SK-N-SH (cell line): Measurements from ENCODE around the gene ZNF587B. TPM values are rescaled to one million over a fixed set of nuclear protein-coding genes. Genes with fewer than 3 reads are reported as not detected.

ENCODE experiments used
- CTCF ChIA-PET: fragments of 300-600, 350-600 bp; formaldehyde crosslinking; extraction: SDS; loops from one replicate; lab custom pipeline; 2021; lab: Yijun Ruan, JAX
- POLR2A ChIA-PET: fragments of 350-600 bp; sonication (Branson Sonifier 250); formaldehyde crosslinking; extraction: SDS; loops from one replicate; lab custom pipeline; 2020; ENCODE audit warnings: antibody characterized with exemption, inconsistent platforms; lab: Yijun Ruan, JAX
- DNase-seq: peaks from one replicate; pipeline ENCODE4 v3.0.0; 2012
- H2AFZ ChIP-seq: fragments of 200-600 bp; sonication (generic); 2 replicates; pipeline ENCODE4 v1.8.1; 2016; ENCODE audit warnings: antibody characterized with exemption, mild to moderate bottlenecking, low read depth
- H3F3A ChIP-seq: fragments of 200-600 bp; sonication (generic); replicated peaks from 2 replicates; pipeline ENCODE3; 2016; ENCODE audit warnings: antibody characterized with exemption, mild to moderate bottlenecking; ENCODE audit not compliant: insufficient read depth
- H3K27ac ChIP-seq, 2 experiments: fragments of 200-500 bp in 1 of 2; fragments of 200-600 bp in 1 of 2; sonication (Bioruptor generic) in 1 of 2; sonication (generic), shearing (Covaris generic) in 1 of 2; 2 replicates each; pipeline versions ENCODE4 v1.5.1 to v1.6.1; 2014 to 2016; ENCODE audit warnings: low read depth in 2 of 2, inconsistent platforms in 1 of 2, low read length in 1 of 2, mild to moderate bottlenecking in 1 of 2, mixed read lengths in 1 of 2
- H3K27me3 ChIP-seq: fragments of 200-600 bp; sonication (generic), shearing (Covaris generic); 2 replicates; pipeline ENCODE4 v1.6.1; 2016; ENCODE audit warnings: mixed run types; ENCODE audit not compliant: insufficient read depth
- H3K36me3 ChIP-seq, 2 experiments: fragments of 200-500 bp in 1 of 2; fragments of 200-600 bp in 1 of 2; sonication (Bioruptor generic) in 1 of 2; sonication (generic) in 1 of 2; replicated peaks in 1 of 2; 2 replicates each; pipeline versions ENCODE3 to v1.5.1; 2014 to 2016; ENCODE audit warnings: low read length in 1 of 2, mild to moderate bottlenecking in 1 of 2; ENCODE audit not compliant: insufficient read depth in 2 of 2, control insufficient read depth in 1 of 2
- H3K4me1 ChIP-seq, 2 experiments: fragments of 200-500 bp in 1 of 2; fragments of 200-600 bp in 1 of 2; sonication (Bioruptor generic) in 1 of 2; sonication (generic), shearing (Covaris generic) in 1 of 2; 2 replicates each; pipeline versions ENCODE4 v1.5.1 to v1.6.1; 2014 to 2016; ENCODE audit warnings: low read depth in 1 of 2, low read length in 1 of 2, mixed run types in 1 of 2; ENCODE audit not compliant: insufficient read depth in 2 of 2, control insufficient read depth in 1 of 2
- H3K4me2 ChIP-seq: fragments of 200-600 bp; sonication (generic), shearing (Covaris generic); 2 replicates; pipeline ENCODE4 v1.6.1; 2017; ENCODE audit warnings: mixed run types
- H3K4me3 ChIP-seq, 2 experiments: fragments of 200-500 bp in 1 of 2; fragments of 200-600 bp in 1 of 2; sonication (Bioruptor generic) in 1 of 2; sonication (generic), shearing (Covaris generic) in 1 of 2; 2 replicates each; pipeline versions ENCODE4 v1.5.1 to v1.8.1; 2014 to 2016; ENCODE audit warnings: low read depth in 2 of 2, inconsistent platforms in 1 of 2, low read length in 1 of 2, mild to moderate bottlenecking in 1 of 2, mixed read lengths in 1 of 2, moderate library complexity in 1 of 2
- H3K79me2 ChIP-seq: fragments of 200-600 bp; sonication (generic); 2 replicates; pipeline ENCODE4 v1.8.1; 2017; ENCODE audit warnings: mild to moderate bottlenecking; ENCODE audit not compliant: insufficient read depth
- H3K9ac ChIP-seq: fragments of 200-600 bp; sonication (generic); 2 replicates; pipeline ENCODE4 v1.6.1; 2017; ENCODE audit warnings: mixed run types
- H3K9me2 ChIP-seq: fragments of 200-600 bp; sonication (generic); 2 replicates; pipeline ENCODE4 v1.6.1; 2017; ENCODE audit warnings: mixed run types
- H3K9me3 ChIP-seq: fragments of 200-600 bp; sonication (generic); 2 replicates; pipeline ENCODE4 v1.6.1; 2017; ENCODE audit warnings: mixed run types, mild to moderate bottlenecking, moderate library complexity
- H4K20me1 ChIP-seq: fragments of 200-600 bp; sonication (generic); 2 replicates; pipeline ENCODE4 v1.6.1; 2017; ENCODE audit warnings: mild to moderate bottlenecking, mixed run types; ENCODE audit not compliant: insufficient read depth
- CTCF ChIP-seq: fragments of 200-600 bp; sonication (generic); IDR thresholded peaks from 2 replicates; pipeline ENCODE4 v1.6.1; 2017; ENCODE audit warnings: antibody characterized with exemption, mild to moderate bottlenecking, moderate library complexity
- EZH2phosphoT487 ChIP-seq: fragments of 200-600 bp; sonication (generic); IDR thresholded peaks from 2 replicates; pipeline ENCODE4 v1.6.1; 2017; ENCODE audit warnings: low read depth, mixed run types, mild to moderate bottlenecking, antibody characterized with exemption, moderate library complexity, borderline replicate concordance
- FOSL2 ChIP-seq: IDR thresholded peaks from 2 replicates; pipeline ENCODE4 v1.4.0; 2012; ENCODE audit warnings: low read depth, mild to moderate bottlenecking, moderate library complexity, borderline replicate concordance
- FOXJ3 ChIP-seq: sonication (generic); formaldehyde crosslinking; IDR thresholded peaks from 2 replicates; pipeline ENCODE4 v1.5.1; 2020; ENCODE audit warnings: mild to moderate bottlenecking, missing genetic modification reagents
- IRF3 ChIP-seq: fragments of 150-350 bp; IDR thresholded peaks from 2 replicates; pipeline ENCODE4 v1.6.1; 2016; ENCODE audit warnings: mild to moderate bottlenecking, low read depth, low read length
- JUND ChIP-seq: IDR thresholded peaks from 2 replicates; pipeline ENCODE4 v1.4.0; 2012
- MXI1 ChIP-seq: IDR thresholded peaks from 2 replicates; pipeline ENCODE4 v1.6.1; 2012; ENCODE audit warnings: mild to moderate bottlenecking, low read depth, low read length, improper control_type of control experiment
- NFIC ChIP-seq: IDR thresholded peaks from 2 replicates; pipeline ENCODE4 v1.4.0; 2012; ENCODE audit warnings: borderline replicate concordance
- NRF1 ChIP-seq: IDR thresholded peaks from 2 replicates; pipeline ENCODE4 v1.6.1; 2012; ENCODE audit warnings: low read depth, mild to moderate bottlenecking, low read length
- PBX3 ChIP-seq: IDR thresholded peaks from 2 replicates; pipeline ENCODE4; 2012
- POLR2AphosphoS5 ChIP-seq: IDR thresholded peaks from 2 replicates; pipeline ENCODE4 v1.6.1; 2012; ENCODE audit warnings: low read depth, low read length
- RAD21 ChIP-seq: IDR thresholded peaks from 2 replicates; pipeline ENCODE4 v1.6.1; 2012; ENCODE audit warnings: mild to moderate bottlenecking, low read length
- REST ChIP-seq: IDR thresholded peaks from 2 replicates; pipeline ENCODE4 v1.6.1; 2012; ENCODE audit warnings: mild to moderate bottlenecking, low read depth, low read length, moderate library complexity
- RFX5 ChIP-seq: IDR thresholded peaks from 2 replicates; pipeline ENCODE4 v1.6.1; 2012; ENCODE audit warnings: mild to moderate bottlenecking, improper control_type of control experiment, low read length
- SIN3A ChIP-seq: IDR thresholded peaks from 2 replicates; pipeline ENCODE4 v1.6.1; 2012; ENCODE audit warnings: low read depth, mild to moderate bottlenecking, low read length, moderate library complexity, borderline replicate concordance
- SMC3 ChIP-seq: IDR thresholded peaks from 2 replicates; pipeline ENCODE4 v1.6.1; 2012; ENCODE audit warnings: low read depth, low read length, improper control_type of control experiment
- TAF1 ChIP-seq: IDR thresholded peaks from 2 replicates; pipeline ENCODE4 v1.6.1; 2012; ENCODE audit warnings: low read depth, mild to moderate bottlenecking, low read length, moderate library complexity, borderline replicate concordance
- TEAD4 ChIP-seq: IDR thresholded peaks from 2 replicates; pipeline ENCODE4 v1.4.0; 2012; ENCODE audit warnings: mild to moderate bottlenecking, borderline replicate concordance; ENCODE audit not compliant: insufficient read depth
- USF1 ChIP-seq: IDR thresholded peaks from 2 replicates; pipeline ENCODE4 v1.4.0; 2012; ENCODE audit warnings: low read depth, borderline replicate concordance
- WGBS: methylation state at CpG from one replicate; pipeline ENCODE4 v1.1.6; 2017; ENCODE audit warnings: low lambda C conversion rate; 5-methylcytosine and 5-hydroxymethylcytosine counted together
- polyA plus RNA-seq, 3 experiments: library from polyadenylated mRNA; depleted of rRNA; stranded (reverse); fragments of >200 nt; gene quantifications; 2 replicates each; pipeline ENCODE4 v1.2.3, GENCODE V29; 2012

ZNF587B gene
- polyA plus RNA-seq, 1 of the 3 experiments (the other 2 are of a cell fraction), result 2.4 TPM

- 98% methylated on average over 2 of the region's 2 CpGs for WGBS
- no peak overlapping the region for H2AFZ ChIP-seq
Observed at GRCh38 chr19:57870225-57870624, 40.1 kb downstream of the ZNF587B start.

More at GRCh38 chr19:57870225-57870624, 40.1 kb downstream of the ZNF587B start:
- ChIA-PET CTCF (no interaction called here), POLR2A (no interaction called here)
- Histone ChIP-seq H3K9me3 (0 out of 2 replicates have a peak, but pooled peaks cover 15% of the 10 kb centered on the region), H3K27ac (no peak overlapping the region), H3K9me2 (no peaks in the 10 kb centered on the region), H3K79me2 (peaks cover 3% of the 10 kb centered on the region; the same call in 1 of the 2 replicates), H3K4me3 (no peak overlapping the region; a peak in 1 of 4 replicates), H3F3A (peaks cover 10% of the 10 kb centered on the region), H4K20me1 (no peaks in the 10 kb centered on the region), H3K36me3 (peaks cover 10 to 41% of the 10 kb centered on the region in 2 experiments), H3K27me3 (no peaks in the 10 kb centered on the region), H3K4me1 (no peaks in the 10 kb centered on the region), H3K4me2 (no peak overlapping the region), H3K9ac (no peak overlapping the region)
- no peak for DNase-seq
- TF ChIP-seq SMC3 (no peak), MXI1 (no peak), TAF1 (no peak), FOSL2 (no peak), POLR2AphosphoS5 (no peak), NRF1 (no peak), SIN3A (no peak), RFX5 (no peak), FOXJ3 (CRISPR knock-in tag) (no peak), CTCF (no peak), NFIC (no peak), RAD21 (no peak), TEAD4 (no peak), IRF3 (no peak), JUND (no peak), USF1 (no peak), EZH2phosphoT487 (no peak), REST (no peak), PBX3 (no peak)
